Stimulated activated CD8-positive, alpha-beta memory T cell treated with anti-CD3 and anti-CD28 coated beads, Interleukin-15, amount 100 ng/mL, for 1 hour (primary cell): Measurements from ENCODE around the gene SYT2.
"Not testable (repeated sequence)": the region's sequence is repeated elsewhere in the genome, so short reads cannot be mapped to it uniquely, and the experiment has no call there.

Experiments used
- DNase-seq: peaks from one replicate; pipeline ENCODE4 v3.0.0-alpha.2; 2020; ENCODE audit warnings: low read depth

Gene SYT2

GRCh38 chr1:202624088-202624780 is 86.0 kb downstream of the SYT2 start:
- DNase-seq = no peak

- not testable (repeated sequence) for DNase-seq
These were observed 86.8 kb downstream of the SYT2 start for GRCh38 chr1:202623476-202623875.

GRCh38 chr1:202623075-202623474 is 87.2 kb downstream of the SYT2 start:
- no peak for DNase-seq

GRCh38 chr1:202622388-202622787 is 87.9 kb downstream of the SYT2 start:
- DNase-seq = no peak

- no peak for DNase-seq
These were observed 88.8 kb downstream of the SYT2 start for GRCh38 chr1:202621446-202621845.

GRCh38 chr1:202620036-202620435 is 90.2 kb downstream of the SYT2 start:
- DNase-seq = not testable (repeated sequence)

- no peak for DNase-seq
These were observed 90.7 kb downstream of the SYT2 start for GRCh38 chr1:202619505-202619904.

GRCh38 chr1:202619012-202619411 is 91.2 kb downstream of the SYT2 start:
- not testable (repeated sequence) for DNase-seq

GRCh38 chr1:202616355-202616915 is 93.8 kb downstream of the SYT2 start:
- DNase-seq = no peak

- DNase-seq = no peak
These were observed 94.5 kb downstream of the SYT2 start for GRCh38 chr1:202615501-202616354.

- DNase-seq = not testable (repeated sequence)
These were observed 95.1 kb downstream of the SYT2 start for GRCh38 chr1:202615208-202615500.

- not testable (repeated sequence) for DNase-seq
These were observed 95.7 kb downstream of the SYT2 start for GRCh38 chr1:202614363-202615207.

- no peak for DNase-seq
These were observed 96.7 kb downstream of the SYT2 start for GRCh38 chr1:202613571-202613970.

- DNase-seq = not testable (repeated sequence)
These were observed 98.2 kb downstream of the SYT2 start for GRCh38 chr1:202612036-202612435.

GRCh38 chr1:202605515-202605914 is 104.7 kb downstream of the SYT2 start:
- no peak for DNase-seq

GRCh38 chr1:202603435-202603834 is 106.8 kb downstream of the SYT2 start:
- no peak for DNase-seq

GRCh38 chr1:202600432-202601041 is 109.7 kb downstream of the SYT2 start:
- DNase-seq = no peak

GRCh38 chr1:202599669-202600431 is 110.4 kb downstream of the SYT2 start:
- no peak for DNase-seq

GRCh38 chr1:202597090-202597761 is 113.0 kb downstream of the SYT2 start:
- DNase-seq = no peak

- no peak for DNase-seq
These were observed 113.6 kb downstream of the SYT2 start for GRCh38 chr1:202596638-202597037.
